TTC549 (cell line): ENCODE results near the gene TBC1D2.

Experiments used
- FAIRE-seq: peaks from 2 replicates; lab custom pipeline; 2012; peaks lifted over from hg19 to GRCh38; lab: Jason Lieb, UNC

The TBC1D2 gene

DNA sequence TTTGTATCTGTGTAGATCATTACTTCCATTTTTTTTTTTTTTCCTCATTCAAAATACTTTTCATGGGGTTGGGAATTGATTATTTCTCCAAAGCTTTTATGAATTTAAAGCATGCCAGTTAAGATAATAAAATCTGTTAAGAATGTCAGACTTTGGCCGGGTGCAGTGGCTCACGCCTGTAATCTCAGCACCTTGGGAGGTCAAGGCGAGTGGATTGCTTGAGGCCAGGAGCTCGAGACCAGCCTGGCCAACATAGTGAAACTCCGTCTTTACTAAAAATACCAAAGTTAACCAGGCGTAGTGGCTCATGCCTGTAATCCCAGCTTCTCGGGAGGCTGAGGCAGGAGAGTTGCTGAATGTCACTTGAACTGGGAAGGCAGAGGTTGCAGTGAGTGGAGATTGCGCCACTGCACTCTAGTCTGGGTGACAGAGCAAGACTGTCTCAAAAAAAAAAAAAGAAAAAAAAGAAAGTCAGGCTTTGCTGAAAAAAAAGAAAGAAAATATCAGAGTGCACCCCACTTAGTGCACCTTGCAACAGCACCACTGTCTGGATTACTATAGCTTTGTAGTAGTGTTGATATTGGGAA is 18.5 kb downstream of the TBC1D2 start:
- FAIRE-seq, result no peak

DNA sequence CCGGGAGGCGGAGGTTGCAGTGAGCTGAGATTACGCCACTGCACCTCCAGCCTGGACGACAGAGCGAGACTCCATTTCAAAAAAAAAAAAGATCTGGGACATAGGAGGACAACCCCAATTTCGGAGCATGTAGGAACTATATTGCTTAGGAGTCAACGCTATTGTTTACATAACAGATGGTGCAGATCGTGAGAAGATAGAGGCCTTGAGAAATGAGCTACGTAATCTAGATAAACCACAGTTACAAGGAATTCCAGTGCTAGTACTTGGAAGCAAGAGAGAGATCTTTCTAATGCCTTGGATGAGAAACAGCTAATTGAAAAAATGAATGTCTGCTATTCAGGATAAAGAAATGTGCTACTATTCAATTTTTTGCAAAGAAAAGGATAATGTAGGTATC is 20.3 kb downstream of the TBC1D2 start:
- no peak for FAIRE-seq

DNA sequence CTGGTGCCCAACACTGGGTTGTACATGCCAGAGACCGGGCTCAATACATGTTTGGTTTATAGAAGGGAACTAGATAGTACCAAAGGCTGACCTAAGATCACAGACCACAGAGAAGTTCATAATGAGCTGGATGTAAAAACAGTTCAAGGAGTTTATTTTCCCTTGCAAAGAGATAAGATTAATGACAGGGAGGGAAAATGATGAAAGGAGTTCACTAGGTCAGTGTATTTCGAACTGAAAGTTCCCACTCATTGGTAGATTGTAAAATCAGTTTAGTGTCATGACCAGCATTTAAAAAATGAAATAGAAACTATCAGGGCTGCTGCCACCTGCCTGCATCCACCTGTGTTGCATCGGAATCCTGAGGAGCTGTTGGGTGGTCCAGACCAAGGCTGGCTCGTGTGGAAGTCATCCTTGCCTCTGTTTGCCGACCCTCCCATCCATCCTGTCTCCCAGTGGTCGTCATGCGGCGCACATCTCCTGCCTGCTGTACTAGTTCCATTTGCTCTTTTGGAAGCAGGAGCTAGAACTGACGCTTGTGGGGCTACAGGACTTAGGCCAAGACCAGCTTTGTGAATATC is 21.1 kb downstream of the TBC1D2 start:
- FAIRE-seq, result no peak

DNA sequence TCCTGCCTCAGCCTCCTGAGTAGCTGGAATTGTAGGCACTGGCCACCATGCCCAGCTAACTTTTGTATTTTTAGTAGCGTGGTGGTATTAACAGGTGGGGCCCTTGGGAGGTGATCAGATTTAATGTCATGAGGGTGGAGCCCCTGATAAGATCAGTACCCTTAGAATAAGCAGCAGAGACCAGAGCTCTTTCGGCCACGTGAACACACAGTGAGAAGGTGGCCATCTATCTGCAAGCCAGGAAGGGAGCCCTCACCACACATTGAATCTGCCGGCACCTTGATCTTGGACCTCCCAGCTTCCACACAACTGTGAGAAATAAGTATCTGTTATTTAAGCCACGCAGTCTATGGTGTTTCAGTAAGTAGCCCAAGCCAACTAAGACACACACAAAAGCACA is 22.5 kb downstream of the TBC1D2 start:
- FAIRE-seq, result no peak

DNA sequence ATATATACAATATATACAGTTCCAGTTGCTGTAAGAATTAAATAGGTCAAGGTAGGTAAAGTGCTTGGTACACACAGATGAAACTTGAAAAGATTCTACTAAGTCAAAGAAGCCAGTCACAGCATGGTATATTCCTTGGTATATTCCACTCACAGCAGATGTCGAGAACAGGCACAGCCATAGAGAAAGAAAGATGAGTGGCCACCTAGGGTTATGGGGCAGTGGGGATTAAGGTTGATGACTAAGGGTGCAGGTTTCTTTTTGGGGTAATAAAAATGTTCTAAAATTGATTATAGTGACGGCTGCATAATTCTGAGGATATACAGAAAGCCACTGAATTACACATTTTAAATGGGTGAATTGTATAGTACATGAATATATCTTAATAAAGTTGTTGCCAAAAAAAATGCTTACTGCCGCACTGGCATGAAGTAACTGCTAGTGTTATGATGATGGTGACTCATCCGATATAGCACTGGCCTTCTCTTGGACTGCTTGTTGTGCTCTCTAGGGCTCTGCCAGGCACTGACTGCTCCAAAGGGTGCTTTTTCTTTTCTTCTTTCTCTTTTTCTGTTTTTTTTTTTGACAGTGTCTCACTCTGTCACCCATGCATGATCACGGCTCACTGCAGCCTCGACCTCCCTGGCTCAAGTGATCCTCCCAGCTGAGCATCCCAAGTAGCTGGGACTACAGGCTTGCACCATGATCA is 23.5 kb downstream of the TBC1D2 start:
- no peak for FAIRE-seq

DNA sequence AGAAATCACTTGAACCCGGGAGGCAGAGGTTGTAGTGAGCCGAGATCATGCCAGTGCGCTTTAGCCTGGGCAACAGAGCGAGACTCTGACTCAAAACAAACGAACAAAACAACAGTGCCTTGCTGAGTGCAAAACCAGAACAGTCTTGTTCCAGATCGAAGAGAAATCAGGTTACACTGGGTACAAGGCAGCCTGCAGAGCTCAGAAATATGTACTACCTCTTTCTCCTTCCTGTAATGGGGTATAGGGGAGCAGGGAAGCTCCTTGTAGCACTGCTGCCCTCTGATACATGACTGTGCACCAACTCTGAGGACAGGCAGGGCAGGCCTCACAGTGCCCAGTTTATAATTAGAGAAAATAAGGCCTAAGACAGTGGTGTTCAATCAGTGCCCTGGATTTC is 24.7 kb downstream of the TBC1D2 start:
- FAIRE-seq, result no peak

DNA sequence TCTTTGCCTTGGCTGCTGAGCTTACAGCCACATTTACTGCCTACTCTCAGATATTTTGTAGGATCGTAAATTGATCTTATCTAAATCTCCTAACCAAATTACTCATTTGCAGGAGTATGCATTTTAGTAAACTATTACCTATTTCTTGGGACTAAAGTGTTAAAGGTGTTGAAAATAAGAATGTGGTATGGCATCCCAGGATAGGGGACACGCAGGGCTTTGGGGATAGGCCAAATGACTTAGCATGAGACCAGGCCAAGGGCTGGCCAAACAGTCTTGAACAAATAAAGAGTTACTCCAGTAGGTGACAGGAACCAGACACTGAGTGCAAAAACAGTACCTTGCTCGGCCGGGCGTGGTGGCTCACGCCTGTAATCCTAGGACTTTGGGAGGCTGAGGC is 25.1 kb downstream of the TBC1D2 start:
- FAIRE-seq, result no peak

DNA sequence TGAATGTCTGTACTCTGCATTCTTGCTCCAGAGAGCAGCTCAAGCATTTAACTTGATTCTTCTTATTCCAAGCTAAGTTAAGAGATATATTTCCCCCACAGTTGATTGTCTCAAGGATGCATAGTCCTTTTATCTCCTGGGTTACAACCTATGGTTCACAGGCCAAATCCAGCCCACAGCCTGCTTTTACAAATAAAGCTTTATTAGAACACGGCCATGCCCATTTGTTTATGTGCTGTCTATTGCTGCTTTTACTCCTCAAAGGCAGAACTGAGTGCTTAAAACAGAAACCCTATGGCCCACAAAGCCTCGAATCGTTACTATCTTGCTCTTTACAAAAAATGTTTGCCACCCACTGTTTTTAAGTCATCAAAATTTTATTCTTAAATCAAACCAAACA is 25.8 kb downstream of the TBC1D2 start:
- no peak for FAIRE-seq

DNA sequence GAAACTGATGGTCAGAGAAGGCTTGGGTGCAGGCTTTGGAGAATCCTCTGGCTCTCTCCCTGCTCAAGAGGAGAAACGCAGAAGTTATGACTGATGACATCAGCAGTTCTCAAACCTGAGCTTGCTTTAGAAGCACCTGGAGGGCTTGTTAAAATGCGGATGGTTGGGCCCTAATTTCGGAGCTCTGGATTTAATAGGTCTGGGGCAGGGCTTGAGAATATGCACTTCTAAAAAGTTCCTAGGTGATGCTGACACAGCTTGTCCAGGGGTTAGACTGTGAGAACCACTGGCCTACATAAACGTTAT is 26.4 kb downstream of the TBC1D2 start:
- FAIRE-seq, result no peak

DNA sequence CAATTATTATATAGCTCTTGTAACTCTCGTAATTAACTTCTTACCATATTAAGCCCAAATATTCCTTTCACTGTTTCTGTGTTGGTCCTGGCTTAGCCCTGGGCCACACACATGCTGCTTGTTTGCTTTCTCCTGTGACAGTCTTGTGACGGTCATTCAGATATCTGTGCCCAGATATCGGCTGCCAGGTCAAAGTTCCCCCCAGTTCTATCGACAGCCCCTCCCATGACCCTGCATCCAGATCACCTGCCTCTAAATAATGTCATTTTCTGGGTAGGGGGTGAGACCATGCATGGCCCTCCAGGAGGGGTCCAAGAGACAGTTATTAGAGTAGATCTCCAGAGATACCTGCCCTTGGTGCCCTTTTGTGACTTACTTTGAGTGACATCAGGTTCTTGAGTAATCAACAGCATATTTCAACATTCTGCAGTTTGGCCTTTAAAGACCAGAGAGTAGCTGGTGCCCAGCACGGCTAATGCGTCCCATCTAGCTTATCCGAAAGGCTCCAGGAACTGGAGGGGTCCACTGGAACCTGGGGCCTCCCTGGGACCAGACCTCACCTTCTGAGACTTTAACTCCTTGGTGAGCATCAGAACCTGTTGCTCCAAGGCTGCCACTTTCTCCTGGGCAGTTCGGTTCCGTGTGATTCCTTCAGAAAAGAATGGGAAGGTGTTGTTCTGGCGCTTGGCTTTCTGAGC is 26.9 kb downstream of the TBC1D2 start:
- no peak for FAIRE-seq

DNA sequence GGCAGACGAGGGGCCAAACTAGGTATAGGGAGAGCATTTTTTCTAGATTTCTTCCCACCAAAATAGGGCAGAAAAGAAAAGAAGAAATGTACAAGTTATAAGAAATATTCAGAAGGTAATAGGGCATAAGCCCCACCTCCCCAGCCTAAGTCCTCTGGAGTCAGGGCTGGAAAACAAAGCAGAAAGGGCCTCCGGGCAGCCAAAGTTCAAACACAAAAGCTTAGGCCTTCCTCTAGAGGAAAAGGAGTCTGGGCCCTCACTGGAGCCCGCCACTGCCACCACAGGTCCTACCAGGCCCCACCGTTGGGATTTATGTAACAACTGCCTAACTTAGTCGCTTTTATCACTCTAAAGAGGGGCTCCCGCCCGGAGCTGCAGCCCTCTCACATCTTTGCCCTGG is 27.6 kb downstream of the TBC1D2 start:
- no peak for FAIRE-seq

DNA sequence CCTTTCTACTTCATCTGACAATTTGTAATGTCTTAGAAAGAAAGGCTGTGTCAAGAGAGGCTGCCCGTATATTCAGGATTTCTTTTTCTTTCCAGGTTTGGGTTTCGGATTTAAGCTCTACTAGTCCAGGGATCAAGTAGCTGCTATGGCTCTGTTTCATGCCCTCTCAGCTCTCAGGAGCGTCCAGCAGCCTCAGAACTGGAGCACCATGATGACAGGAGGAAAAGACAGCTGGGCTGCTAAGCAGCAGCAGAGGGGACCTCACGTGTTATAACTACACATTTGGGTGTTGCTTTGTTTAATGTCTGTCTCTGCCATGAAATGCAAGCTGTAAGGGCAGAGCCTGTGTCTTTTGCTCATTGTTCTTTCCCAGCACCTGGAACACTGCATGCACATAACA is 28.5 kb downstream of the TBC1D2 start:
- FAIRE-seq, result no peak

DNA sequence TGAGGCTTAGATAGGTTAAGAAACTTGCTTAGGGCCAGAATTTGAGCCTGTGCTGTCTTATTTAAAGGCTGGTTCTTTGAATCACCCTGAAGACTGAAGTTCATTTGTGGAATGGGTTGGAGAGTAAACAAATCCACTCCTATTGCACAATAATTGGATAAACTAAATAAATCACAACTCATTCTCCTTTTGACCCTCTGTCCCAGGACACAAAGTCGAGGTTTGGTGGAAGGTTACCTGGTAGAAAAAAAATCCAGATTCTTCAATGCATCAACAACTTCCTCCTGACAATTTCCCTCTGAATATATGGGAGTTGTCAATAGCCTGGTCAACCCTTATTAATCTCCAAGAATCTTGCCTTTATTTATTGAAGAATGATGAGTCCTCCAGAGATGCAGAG is 28.9 kb downstream of the TBC1D2 start:
- FAIRE-seq, result no peak

DNA sequence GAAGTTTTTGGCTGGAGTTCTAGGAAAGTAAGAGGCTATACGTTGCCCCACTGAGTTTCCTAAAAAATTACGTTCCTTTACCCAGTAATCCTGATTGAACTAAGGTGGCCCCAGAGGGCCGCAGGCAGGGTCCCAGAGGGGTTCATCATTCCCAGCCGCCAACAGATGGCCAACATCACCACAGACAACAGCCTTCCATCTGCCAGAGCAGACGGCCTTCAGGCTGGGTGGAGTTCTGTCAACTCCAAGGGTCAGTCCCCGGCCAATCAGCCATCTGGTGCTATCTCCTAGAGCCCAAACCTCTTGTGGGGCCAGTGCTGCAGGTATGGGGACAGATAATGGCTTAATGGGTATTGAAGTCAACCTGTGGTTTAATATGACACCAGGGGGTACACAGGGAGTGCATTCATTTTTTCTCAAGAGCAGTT is 30.4 kb downstream of the TBC1D2 start:
- FAIRE-seq, result no peak

DNA sequence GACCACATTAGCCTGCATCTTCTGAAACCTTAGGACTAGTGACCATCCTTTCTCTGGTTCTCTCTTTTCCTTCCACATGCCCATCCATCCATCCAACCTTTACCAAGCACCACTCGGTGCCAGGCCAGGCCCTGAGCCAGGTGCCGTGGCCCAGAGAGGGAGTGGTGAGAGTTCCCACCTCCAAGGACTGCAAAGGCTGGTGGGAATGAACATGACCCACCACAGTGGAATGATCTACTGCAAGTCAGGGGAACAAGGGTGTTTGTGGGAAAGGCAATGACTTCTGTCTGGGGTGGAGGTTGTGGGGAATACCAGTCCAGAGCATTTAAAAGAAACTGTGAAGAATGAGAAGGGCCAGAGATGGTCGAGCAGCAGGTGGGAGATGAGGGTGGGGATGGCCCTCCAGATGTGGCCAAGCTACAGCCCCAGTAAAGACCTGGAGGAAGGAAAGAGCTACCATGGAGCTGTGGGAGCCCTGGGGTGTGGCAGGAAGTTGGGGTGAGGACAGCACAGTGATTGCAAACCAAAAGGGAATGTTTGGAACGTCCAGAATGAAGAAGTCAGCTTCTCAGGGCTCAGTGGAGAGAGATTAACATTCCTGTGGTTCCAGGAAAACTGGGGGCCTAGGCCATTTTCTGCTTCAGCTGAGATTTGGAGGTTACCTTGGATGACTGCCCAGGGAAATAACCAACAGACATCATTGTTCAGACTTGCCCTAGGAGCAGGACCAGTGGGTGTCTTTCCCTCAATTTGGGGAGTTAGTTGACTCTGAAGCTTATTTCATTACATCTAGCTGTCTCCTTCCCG is 32.4 kb downstream of the TBC1D2 start:
- FAIRE-seq, result no peak

DNA sequence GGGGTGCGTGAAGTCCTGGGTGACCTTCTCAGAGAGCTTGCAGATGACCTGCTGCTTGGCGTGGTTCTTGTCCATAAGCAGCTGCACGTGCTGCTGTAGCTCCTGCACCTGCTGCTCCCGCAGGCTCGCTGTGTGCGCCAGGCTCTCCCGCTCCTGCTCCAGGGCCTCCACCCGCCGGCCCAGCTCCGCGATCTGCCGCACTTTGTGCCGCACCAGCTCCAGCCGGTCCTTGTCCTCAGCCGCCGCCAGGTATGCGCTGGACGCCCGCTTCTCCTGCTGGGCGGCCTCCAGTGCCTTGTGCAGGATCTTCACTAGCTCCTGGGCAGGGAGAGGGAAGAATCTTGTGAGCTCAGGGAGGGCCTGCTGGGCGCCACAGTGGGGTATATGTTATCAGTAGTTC is 34.5 kb downstream of the TBC1D2 start:
- FAIRE-seq, result no peak

DNA sequence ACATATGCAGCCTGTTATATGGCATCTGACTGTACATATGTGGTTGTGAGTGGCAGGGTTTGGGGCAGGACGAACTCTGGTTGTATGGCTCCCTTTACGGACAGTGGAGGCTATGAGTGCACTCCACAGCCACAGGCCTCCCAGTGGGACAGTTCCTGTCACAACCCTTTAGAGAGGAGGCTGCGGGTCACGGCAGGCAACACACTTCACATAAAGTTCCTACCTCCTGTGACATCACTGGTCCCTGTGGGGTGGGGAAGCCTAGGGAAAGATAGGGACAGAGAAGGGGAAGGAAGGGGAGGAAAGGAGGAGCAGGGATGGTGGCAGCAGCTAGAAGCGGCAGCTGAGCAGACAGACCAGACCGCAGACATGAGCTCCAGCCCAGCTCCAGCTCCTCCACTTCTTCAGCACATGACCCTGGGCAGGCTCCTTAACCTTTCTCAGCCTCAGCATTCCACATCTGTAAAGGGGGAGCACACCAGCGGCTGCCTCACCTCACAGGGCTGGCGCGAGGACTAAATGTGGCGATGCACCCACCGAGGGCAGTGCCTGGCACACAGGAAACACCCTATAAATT is 35.6 kb downstream of the TBC1D2 start:
- FAIRE-seq, result no peak

DNA sequence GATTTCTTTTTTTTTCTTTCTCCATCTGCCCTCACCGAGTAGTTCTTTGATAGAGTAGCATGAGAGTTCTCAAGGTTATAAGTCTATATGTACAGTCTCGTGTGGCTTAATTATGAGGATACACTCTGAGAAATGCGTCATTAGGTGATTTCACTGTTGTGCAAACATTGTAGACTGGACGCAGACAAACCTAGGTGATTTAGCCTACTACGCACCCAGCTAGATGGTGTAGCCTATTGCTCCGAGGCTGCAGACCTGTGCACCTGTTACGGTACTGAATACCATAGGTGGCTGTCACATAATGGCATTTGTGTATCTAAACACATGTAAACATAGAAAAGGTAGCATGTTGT is 36.1 kb downstream of the TBC1D2 start:
- no peak for FAIRE-seq

DNA sequence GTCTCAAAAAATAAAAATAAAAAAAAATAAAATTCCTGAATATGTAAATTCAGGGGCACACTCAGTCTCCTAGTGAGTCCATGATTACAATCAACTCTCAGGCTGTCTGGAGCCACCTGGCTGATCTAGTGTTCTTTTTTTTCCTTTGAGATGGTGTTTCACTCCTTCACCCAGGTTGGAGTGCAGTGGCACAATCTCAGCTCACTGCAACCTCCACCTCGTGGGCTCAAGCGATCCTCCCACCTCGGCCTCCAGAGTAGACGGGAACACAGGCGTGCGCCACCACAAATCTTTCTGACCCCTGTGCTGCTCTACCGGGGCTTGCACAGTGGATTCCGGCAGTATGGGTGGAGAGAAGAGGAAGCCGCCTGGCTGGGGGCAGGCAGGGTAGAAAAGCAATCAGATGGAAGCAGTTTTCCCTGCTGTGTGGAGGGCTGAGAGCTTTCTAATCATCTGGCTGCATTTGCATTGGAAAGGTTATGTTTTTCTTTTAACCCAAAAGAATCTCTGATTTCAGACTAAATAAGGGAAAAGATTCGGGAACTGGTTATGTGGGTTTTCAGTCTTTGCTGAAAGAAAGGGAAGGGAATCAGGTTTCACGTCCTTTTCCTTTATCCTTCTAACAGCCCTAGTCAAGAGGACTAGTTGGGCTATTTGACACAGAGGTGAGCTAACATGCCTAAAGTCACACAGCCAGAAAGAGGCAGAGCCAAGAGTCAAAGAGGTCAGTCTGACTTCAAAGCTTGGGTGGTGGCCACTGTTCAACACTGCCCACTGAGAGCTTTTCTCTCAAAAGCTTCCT is 36.7 kb downstream of the TBC1D2 start:
- no peak for FAIRE-seq

DNA sequence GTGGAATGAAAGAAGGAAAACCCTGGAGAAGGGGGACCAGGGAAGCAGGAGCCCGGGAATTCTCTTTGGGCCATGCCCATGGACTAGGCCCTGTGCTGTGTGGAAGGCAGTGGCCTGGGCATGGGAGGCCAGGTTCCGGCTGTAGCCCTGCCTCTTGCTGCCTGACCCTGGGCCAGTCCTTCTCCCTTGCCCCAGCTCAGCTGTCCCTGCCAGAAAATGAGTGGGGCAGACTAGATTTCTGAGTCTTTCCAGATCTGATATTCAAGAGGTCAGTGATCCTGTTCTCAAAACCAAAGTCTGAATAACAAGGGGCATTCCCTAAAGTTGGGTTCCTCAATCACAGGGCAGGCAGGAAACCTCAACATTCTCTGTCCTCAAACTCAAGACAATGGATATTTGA is 38.2 kb downstream of the TBC1D2 start:
- no peak for FAIRE-seq

DNA sequence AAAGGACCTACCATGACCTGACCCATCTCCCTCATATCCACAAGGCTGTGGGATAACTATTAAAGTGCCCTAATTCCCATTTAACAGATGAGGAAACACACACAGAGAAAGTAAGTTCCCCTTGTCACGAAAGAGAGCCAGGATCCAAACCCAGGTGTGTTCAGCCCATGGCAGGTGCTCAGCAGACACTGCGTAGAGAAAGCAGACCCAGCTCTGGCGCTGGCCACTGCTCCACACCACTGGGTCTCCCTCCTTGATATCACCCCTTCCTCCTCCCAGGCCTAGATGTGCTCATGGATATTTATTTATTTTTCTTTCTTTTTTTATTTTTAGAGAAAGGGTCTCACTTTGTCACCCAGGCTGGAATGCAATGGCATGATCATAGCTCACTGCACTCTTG is 39.1 kb downstream of the TBC1D2 start:
- no peak for FAIRE-seq

DNA sequence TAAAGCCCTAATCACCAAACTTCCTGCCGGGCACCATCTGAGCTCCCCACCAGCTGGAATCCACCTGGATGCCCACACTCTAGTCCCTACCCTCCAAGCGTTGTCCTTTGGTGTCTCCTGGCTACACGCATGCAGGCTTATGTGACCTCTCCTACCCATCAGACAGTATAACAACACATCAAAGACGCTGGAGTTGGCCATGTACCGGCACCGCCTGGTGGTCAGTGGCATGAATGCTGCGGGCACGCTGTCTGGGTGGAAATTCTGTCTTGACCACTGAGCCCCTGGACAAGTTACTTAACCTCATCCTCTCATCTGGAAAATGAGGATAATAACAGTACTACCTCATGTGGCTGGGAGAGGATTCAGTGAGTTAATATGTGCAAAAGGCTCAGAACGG is 39.6 kb downstream of the TBC1D2 start:
- FAIRE-seq, result no peak
